ENCODE measurements around the gene A4GALT. TPM values are rescaled to one million over a fixed set of nuclear protein-coding genes. Genes with fewer than 3 reads are reported as not detected.

Gene A4GALT
- total and polyA plus RNA-seq, 10 of the 15 experiments (the other 5 are each of a cell fraction or from before 2014, with no cell fraction given), result 0.04 to 3.9 (median 2.3) TPM; not detected in 1

DNA sequence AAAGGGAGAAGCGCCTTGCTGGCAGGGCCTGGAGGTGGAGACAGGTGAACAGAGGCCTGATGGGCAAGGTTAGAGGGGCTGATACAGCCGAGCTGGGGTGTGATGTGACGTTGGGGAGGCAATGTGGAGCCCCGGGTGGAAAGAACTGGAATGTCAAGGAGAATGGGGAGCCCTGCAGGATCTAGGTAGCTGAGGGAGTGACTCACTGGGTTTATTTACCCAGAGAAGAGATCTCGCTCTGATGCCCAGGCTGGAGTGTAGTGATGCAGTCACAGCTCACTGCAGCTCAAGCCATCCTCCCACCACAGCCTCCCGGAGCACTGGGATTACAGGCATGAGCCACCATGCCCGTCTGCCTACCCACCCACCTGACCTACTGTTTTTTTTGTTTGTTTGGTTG lies 69.5 kb downstream of the A4GALT start:
- H2AFZ ChIP-seq (ENCODE audit: control insufficient read depth, low read depth, low read length), result no peak overlapping the region
- FAIRE-seq (no peak), DNase-seq (ENCODE audit: low read depth, low spot score) (no peak), ATAC-seq (no peak)
- no peak overlapping the region for H3K9ac ChIP-seq (ENCODE audit: control insufficient read depth, insufficient read depth, low read length)
- POLR2A ChIA-PET, result interaction anchor here (0.6 to 0.7 kb wide), 2 partner anchors 172 to 756 kb away, joined by 3 read pairs; no protein-coding TSS in a partner anchor
- H3K4me3 ChIP-seq, result no peak overlapping the region
- H3K36me3 ChIP-seq (ENCODE audit: control insufficient read depth in 2 of 2, insufficient read depth in 2 of 2, low read length in 1 of 2), result no peaks in the 10 kb centered on the region
- H3K79me2 ChIP-seq (ENCODE audit: control insufficient read depth, insufficient read depth, low read length), result peaks cover 26% of the 10 kb centered on the region
- intact Hi-C loops (cut with micrococcal nuclease; ENCODE audit: unreplicated experiment) (no loop called here), in situ Hi-C loops (cut with MboI) (loop anchor here (25.0 kb wide), 1 partner anchor 1386 kb away; no protein-coding TSS in a partner anchor)
- H3K4me1 ChIP-seq (ENCODE audit: control insufficient read depth, insufficient read depth, low read length), result peaks cover 17% of the 10 kb centered on the region
- H3K27me3 ChIP-seq (replicated peaks in 1 of 2; ENCODE audit: control insufficient read depth in 2 of 2, insufficient read depth in 2 of 2, low read length in 1 of 2), result no peaks in the 10 kb centered on the region
- SMC1A ChIA-PET (ENCODE audit: uncharacterized antibody, unreplicated experiment), result interaction anchor here (1.0 kb wide), 1 partner anchor 204 kb away, joined by 3 read pairs; no protein-coding TSS in a partner anchor
- RAD21 ChIA-PET (ENCODE audit: unreplicated experiment), result no interaction called here
- CTCF ChIA-PET, result interaction anchor here (1.1 to 1.2 kb wide), 2 partner anchors 9 to 271 kb away, joined by 3 to 4 read pairs; no protein-coding TSS in a partner anchor
- H4K20me1 ChIP-seq (ENCODE audit: control insufficient read depth, insufficient read depth), result no peaks in the 10 kb centered on the region
- WGBS (ENCODE audit: insufficient coverage, insufficient replicate concordance, low lambda C conversion rate, missing lambda C conversion rate), result 60% methylated on average over 7 of the region's 7 CpGs
- H3K27ac ChIP-seq (ENCODE audit: control insufficient read depth, insufficient read depth), result no peak overlapping the region
- no peak overlapping the region for H3K4me2 ChIP-seq (ENCODE audit: control insufficient read depth, insufficient read depth)
- no TSS peak for BruUV-seq (replicated peaks)
- no peaks in the 10 kb centered on the region for H3K9me3 ChIP-seq (replicated peaks; ENCODE audit: control insufficient read depth, insufficient read depth, low read length)
- TF ChIP-seq CHD2 (IDR thresholded peaks at IDR 0.05; ENCODE audit: borderline replicate concordance, low read depth, low read length) (no peak), POU2F2 (IDR thresholded peaks at IDR 0.05; ENCODE audit: borderline replicate concordance, low read depth, low read length) (no peak), SPI1 (IDR thresholded peaks at IDR 0.05; ENCODE audit: borderline replicate concordance, insufficient read depth, low read depth, low read length) (no peak), MTA3 (IDR thresholded peaks at IDR 0.05; ENCODE audit: borderline replicate concordance, low read length) (no peak), IRF4 (IDR thresholded peaks at IDR 0.05; ENCODE audit: low read depth, low read length) (no peak), CREB1 (IDR thresholded peaks at IDR 0.05; ENCODE audit: low read depth) (no peak), ZNF384 (IDR thresholded peaks at IDR 0.05; ENCODE audit: borderline replicate concordance, low read depth, low read length) (no peak), ZBTB33 (IDR thresholded peaks at IDR 0.05) (no peak), CBFB (IDR thresholded peaks at IDR 0.05; ENCODE audit: low read depth) (no peak), CEBPB (IDR thresholded peaks at IDR 0.05; ENCODE audit: borderline replicate concordance in 1 of 2, low read depth in 2 of 2, low read length in 2 of 2) (no peak), YY1 (IDR thresholded peaks at IDR 0.05; ENCODE audit: low read depth, low read length) (no peak), RELB (IDR thresholded peaks at IDR 0.05; ENCODE audit: low read depth) (no peak), PRDM15 (CRISPR knock-in tag; IDR thresholded peaks at IDR 0.05) (no peak)
- TF ChIP-seq, protein P1, sequence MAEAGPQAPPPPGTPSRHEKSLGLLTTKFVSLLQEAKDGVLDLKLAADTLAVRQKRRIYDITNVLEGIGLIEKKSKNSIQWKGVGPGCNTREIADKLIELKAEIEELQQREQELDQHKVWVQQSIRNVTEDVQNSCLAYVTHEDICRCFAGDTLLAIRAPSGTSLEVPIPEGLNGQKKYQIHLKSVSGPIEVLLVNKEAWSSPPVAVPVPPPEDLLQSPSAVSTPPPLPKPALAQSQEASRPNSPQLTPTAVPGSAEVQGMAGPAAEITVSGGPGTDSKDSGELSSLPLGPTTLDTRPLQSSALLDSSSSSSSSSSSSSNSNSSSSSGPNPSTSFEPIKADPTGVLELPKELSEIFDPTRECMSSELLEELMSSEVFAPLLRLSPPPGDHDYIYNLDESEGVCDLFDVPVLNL (IDR thresholded peaks at IDR 0.05; ENCODE audit: low read depth, low read length), result no peak
- TF ChIP-seq, protein P2, sequence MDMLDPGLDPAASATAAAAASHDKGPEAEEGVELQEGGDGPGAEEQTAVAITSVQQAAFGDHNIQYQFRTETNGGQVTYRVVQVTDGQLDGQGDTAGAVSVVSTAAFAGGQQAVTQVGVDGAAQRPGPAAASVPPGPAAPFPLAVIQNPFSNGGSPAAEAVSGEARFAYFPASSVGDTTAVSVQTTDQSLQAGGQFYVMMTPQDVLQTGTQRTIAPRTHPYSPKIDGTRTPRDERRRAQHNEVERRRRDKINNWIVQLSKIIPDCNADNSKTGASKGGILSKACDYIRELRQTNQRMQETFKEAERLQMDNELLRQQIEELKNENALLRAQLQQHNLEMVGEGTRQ (IDR thresholded peaks at IDR 0.05; ENCODE audit: borderline replicate concordance, low read depth, low read length), result no peak
